Middle frontal gyrus (tissue), 1 donor: ENCODE data around the gene FCRL6.

Source experiments
- DNase-seq: peaks from one replicate; pipeline ENCODE4 v3.0.0-alpha.2; 2015; ENCODE audit warnings: low spot score; ENCODE audit errors: extremely low spot score

FCRL6 gene

DNA sequence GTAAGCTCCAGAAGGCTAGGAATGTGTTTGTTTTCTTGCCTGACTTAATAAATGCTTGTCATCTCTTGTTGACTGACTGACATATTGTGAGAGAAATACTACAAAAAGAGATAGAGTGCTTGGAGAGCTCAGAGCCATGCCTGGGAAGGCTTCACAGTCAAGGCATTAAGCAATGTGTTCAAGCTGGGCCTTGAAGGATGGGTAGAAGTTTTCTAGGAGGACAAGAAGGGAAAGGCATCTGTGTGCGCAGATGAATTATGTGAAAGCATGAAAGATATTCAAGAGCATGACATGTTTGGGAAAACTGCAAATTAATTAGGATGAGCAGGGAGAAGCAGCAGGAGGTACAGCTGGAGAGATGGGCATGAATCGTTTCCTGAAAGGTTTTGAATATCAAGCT is 30.1 kb downstream of the FCRL6 start:
- DNase-seq = no peak

DNA sequence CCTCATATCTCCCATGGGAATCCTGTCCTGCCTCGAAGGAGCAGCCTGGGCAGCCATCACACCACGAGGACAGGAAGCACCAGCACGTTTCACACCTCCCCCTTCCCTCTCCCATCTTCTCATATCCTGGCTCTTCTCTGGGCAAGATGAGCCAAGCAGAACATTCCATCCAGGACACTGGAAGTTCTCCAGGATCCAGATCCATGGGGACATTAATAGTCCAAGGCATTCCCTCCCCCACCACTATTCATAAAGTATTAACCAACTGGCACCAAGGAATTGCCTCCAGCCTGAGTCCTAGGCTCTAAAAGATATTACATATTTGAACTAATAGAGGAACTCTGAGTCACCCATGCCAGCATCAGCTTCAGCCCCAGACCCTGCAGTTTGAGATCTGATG is 33.2 kb downstream of the FCRL6 start:
- no peak for DNase-seq

DNA sequence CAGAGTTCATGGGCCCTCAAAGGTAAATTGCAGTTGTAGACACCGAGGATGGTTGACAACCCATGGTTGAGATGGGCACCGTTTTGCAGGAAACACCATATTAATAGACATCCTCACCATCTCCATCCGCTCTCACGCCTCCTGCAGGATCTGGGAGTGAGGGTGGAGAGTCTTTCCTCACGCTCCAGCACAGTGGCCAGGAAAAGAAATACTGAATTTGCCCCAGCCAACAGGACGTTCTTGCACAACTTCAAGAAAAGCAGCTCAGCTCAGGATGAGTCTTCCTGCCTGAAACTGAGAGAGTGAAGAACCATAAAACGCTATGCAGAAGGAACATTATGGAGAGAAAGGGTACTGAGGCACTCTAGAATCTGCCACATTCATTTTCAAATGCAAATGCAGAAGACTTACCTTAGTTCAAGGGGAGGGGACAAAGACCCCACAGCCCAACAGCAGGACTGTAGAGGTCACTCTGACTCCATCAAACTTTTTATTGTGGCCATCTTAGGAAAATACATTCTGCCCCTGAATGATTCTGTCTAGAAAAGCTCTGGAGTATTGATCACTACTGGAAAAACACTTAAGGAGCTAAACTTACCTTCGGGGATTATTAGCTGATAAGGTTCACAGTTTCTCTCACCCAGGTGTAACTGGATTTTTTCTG is 33.8 kb downstream of the FCRL6 start:
- DNase-seq = no peak

DNA sequence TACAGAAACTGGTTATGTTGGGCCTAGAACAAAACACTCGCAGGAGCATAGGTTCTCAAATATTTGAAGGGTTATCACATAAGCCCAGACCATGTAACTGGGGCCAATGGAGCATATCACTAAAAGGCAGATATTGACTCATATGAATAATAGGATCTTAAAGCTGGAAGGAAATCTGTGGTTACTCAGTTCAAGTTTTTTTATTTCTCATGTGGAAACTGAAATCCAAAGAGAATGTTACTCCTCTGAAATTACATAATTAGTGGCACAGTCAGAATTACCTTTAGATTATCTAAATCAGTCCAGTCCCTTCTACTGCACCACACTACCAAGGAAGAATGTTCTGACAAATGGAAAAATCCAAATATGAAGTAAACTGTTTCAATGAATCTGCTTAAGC is 36.6 kb downstream of the FCRL6 start:
- DNase-seq = no peak

DNA sequence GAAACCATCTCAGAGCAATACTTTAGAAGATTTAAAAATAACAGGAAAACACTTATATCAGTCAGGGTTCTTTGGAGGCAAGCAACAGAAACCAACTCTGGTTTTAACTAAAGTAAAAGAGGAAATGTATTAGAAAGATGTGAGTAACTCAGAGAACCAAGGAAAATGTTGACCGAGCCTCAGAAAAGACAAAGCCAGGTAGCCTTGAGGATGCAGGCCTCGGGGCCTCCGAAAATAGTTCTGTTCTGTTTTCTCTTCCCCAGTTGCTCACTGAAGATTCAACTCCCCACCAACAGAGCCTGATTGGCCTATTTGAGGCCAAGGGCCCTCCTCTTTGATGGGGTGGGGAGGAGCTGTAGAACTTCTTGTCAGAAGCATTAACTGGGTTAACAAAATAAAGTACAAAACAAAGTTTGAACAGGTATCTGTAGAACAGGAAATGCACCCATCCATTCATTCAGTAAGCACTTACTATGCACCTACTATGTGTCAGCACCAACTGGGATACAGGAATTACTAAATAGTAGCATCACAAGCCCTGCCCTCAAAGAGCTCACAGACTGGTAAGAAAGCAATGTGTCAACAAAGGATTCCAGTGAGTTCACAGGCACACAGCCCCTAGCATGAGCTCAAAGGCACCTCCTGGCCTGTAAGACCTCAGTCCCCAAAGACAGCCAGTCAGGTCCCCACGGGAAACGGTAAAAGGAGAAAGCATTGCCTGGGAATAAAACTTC is 37.1 kb downstream of the FCRL6 start:
- DNase-seq = no peak

DNA sequence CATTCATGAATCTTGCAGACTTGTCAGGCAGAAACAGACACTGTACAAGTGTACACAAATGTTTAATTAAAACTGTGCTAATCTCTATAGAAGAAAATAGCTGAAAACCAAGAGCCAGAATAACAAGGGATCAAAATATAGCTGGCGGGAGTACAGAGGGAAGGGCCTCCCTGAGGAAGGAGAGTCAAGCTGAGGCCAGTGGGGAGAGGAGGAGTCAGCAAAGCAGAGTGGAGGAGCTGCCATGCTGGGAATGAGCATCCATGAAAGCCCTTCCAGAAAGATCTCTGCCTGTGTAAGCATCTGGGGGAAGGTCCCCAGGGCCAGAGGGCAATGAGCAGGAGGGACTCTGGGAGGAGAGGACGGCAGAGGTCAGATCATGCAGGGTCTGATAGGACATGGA is 39.6 kb downstream of the FCRL6 start:
- DNase-seq = no peak

DNA sequence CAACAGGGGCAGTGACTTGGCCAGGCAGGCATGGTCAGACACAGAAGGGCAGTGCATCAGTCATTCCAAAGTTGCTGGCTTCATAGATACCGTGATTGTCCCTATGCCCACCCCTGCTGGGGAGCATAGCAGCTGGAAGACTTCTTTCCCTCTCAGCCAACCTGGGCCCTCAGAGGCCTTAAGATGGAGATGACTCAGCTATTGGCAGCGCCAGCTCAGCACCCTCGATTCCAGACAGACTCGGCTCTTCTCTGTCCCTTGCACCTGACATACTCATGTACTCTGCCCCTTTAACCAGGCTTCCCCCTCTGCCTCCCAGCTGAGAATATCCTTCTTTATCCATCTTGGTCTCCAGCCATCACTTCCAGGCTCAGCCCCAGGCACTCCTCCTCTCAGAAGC is 41.3 kb downstream of the FCRL6 start:
- DNase-seq = no peak

DNA sequence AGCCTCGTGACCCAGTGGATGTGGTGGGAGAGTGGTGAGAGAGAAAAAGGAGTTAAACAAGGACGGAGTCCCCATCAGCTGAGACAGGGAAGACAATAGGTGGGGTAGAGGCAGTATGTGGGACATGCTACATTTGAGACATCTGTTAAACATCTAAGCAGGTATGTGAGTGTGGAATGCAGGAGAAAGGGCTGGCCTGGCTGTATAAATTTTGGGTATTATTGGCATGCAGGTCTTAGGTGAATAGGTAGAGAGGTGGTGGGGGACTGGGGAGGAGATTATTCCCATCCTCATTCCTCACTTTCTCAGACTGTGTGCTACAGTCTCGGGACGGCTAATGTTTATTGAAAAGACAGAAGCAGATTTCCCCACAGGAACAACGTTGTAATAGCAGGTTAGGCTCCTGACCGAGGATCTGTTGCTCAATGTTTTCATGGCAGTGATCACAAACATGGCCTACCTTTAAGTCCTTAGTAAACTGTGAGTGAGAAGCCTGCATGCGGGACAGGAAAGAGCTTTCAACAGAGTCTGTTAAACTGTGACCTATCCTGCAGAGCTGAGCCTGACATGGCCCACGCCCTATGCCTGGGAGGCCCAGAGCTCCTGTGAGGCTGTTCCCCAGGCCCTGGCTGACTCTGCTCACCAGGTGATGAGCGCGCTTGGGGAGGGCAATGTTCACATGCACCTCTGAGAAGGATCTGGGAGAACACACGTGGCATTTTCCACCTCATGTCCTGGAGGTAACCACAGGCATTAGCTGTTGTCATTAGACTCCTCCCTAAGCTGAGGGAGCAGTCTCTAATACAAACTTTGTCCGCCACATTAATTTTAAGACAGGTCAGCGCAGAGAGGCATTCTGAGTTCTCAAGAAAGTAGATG is 43.8 kb downstream of the FCRL6 start:
- DNase-seq = no peak

DNA sequence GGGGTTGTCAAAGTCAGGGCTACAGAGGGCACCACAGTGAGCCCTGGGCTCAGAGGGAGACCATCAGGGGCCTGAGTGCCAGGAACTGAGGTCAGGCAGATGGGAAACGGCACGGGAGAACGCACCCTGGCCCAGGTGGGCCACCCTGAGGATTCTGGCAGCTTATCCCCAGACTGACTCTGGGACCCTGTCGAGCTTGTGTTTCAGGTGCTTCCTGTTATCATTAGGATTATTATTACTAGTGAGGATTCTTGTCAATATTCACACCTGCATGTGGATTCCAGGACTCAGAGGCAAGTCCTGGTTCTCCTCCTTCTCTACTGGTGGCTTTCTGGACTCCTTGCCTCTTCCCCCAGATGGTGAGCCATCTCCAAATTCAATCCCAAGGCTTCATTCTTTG is 45.1 kb downstream of the FCRL6 start:
- no peak for DNase-seq

DNA sequence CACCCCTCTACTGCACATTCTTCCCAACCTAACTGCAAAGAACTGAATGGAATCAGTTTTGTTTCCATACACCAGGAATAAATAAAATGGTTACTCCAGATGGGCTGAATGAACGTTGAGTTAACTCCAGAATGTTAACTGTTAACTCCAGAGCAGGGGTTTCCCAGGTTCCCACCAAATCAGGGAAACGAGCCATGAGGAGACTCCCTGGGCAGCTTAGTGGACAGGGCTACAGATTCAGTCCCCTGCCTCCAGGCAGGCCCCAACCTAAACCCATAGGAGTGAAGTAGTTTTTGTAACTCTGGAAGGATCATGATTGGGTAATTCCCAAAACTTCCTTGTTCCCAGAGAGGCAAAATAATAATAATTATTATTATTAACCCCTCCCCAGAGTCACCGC is 46.2 kb downstream of the FCRL6 start:
- DNase-seq = no peak

DNA sequence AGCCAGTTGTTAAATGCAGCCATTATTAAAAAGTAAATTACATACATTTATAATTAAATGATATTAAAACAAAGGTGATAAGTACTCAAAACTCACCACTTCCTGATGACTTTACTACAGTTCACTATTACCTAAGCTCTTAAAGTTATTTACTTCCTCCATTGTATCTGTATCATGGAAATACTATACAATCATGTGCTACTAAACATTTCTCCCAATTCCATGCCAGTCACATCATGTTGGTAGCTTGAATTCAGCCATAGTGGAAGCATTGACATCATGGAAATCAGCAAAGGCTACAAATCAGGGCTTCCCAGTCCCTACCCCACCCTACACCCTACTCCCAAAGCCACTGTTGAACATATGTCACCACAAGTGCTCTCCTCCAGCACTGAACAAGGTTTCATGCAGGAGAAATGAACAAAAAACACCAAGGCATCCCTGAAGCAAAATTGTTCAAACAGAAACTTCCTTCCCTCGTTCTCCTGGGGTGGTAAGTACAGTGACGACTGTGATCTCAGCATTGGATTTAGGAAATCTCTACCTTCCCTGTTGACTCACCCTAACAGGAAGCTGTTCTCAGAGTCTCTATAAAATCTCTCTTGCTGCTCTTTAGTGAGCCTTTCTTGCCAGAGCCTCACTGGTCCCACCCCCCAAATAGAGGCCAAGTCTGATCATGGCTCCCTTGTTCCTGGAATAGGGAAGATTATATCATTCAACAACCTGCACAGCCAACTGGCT is 47.6 kb downstream of the FCRL6 start:
- no peak for DNase-seq

DNA sequence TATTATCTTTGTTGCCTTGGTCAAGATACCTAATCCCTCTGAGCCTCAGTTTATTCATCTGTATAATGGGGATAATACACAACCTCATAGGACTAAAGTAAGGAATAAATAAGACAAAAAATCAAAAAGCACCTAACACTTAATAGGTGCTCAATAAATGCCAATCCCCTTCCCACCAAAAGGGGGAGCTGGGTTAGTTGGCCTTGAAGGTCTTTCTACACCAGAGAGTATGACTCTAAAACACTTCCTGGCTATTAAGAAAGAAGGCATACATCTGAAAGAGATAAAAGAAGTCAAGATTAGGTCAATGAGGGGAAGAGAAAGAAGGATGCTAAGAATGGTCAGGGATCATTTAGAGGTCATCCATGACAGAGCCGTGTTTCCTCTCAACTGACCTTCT is 49.2 kb downstream of the FCRL6 start:
- no peak for DNase-seq

DNA sequence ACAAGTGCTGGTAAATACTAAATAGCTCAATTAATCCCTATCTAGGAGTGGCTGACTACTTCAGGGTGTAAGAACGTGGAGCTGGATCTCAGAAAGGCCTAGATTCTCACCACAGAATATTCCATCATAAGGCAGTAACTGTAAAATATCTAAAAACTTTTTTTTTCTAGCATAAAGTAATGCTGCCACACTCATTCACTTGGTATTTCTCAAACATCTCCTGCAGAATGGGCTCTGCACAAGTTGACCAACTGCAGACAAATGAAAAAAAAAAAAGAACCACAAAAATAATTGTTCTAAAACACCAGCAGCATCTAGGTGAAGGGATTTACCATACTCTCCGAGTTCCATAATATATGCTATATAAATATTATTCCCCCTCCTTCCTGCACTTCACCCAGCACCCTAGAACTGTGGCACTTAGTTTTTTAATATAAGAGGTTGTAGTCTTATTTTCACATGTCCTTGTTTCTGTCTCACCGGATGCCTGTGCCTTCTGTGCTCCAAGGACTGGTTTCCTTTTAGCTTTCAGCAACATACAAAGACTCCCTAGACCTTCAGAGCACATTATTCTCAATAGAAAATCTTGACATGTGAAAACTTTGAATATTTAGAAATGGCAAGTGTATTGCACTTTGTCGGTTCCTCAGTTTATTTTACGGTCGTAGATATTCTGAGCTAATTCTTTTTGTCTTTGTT is 51.4 kb downstream of the FCRL6 start:
- DNase-seq = no peak

DNA sequence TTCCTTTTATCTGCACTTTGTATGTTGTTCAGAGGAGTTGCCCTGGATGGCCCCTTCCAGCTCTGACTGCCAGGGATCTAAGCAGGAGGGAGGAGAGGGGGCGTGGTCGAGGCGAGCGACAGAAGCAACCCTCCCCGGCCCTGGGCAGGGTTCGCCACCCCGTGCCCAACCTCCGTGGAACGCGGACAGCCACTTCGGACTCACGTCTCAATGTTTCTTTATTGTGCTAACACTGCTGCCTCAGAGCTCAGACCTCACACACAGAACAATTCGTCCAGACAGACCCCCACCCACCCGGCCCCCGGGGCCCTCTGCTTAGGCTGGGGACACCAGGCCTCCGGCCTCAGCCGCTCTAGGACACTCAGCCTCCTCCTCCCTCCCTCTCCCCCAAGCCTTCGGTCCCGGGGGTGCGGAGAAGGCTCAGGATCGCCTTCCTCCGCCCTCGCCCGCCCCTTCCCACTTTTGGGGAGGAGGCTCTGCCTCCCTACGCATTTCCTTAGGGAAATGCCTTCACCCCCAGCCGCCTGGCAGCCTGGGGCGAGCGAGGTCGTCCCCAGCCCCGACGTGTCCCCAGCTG is 52.0 kb downstream of the FCRL6 start:
- no peak for DNase-seq

DNA sequence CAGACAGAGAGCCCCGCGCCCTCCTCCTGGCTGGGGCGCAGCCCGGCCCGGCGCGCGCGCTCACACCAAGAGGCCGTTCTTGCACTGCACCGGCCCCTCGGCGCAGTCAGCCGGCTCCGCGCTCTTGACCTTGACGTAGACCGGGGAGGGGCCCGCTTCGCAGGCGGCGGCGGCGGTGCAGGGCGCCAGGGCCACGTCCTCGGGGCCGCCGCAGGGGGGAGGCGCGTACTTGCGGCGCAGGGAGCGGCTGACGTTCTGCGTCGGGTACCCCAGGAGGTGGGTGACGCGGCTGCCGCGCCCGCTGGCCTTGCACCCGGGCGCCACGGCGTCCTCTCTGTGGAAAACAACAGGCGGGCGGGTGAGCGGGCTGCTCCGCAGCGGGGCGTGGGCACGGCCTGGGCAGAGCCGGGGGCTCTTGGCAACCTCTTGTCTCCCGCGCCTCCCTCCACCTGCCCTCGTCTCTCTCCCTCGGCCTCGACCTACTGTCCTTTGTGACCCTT is 52.6 kb downstream of the FCRL6 start:
- peak; percentile 49 for DNase-seq

DNA sequence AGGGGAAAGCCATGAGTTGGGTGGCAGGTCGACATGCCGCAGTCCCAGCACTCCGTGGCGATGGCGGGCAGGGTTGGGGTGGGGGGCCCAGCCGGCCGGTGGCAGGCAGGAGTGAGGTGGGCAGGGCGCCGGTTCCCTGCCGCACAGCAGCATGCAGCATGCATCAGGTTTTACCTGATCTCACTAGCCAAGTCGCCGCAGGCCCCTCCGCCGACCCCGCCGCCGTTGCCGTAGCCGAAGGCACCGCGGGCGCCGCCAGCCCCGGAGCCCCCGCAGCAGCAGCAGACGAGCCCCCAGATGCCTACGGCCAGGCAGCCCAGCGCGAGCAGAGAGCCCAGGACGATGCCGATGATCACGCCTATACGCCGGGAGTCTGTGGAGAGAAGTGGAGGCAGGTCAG is 53.5 kb downstream of the FCRL6 start:
- no peak for DNase-seq

DNA sequence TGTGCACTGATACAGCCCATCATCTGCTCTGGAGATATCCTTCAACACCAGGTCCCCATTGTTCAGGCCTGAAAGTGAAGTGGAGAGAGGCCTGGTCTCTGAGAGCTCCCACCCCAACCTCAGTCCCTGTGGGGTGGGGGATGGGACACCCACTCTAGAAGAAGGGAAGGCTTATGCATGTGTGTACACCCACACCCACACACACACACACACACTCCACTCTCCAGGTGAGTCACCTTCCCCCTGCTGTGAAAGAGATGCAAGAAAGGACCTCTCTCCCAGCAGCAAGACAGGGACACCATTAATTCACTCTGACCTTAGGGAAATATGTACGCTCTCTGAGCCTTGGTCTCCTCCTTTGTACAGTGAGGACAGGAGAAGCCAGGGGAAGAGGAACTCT is 54.4 kb downstream of the FCRL6 start:
- no peak for DNase-seq

DNA sequence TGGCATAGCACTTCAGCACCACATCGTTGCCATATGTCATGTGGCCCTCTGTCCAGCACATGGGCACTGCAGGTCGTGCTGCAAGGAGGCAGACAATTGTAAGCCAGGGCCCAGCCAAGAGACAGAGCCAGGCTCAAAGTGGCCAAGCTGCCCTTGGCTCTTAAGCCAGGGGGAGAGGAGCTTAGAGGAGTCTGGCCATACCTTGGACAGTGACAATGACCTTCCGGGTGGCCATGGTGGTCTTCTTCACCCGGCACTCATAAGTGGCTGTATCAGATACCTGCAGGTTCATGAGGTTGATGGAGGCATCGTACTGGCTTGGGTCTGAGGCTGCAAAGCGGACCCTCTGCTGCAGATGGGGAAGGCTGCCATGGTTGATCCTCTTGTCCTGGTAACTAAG is 55.7 kb downstream of the FCRL6 start:
- no peak for DNase-seq

DNA sequence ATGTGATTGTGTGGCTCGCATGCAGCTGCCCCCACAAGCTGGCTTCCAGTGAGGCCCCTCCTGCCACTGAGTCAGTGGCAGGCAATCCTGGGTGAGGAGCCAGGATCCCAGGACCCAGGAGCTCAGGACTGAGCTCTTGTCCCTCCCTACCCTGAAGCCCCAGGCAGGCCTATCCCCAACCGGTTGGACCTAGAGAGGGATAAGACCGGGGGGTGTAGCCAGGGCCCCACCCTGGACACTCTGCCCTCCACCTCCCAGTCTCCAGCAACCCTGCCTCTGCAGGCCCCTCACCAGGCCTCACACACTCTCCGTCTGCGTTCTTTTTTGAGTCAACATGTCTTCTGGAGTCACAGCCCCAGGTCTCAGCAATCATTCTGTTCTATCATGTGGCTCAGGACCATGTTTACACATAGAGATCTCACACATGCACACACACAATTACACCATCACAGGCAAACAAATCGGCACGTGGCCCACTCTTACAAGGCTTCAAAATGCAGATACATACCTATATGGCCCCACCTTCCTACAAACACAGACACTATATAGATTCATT is 57.7 kb downstream of the FCRL6 start:
- DNase-seq = no peak

DNA sequence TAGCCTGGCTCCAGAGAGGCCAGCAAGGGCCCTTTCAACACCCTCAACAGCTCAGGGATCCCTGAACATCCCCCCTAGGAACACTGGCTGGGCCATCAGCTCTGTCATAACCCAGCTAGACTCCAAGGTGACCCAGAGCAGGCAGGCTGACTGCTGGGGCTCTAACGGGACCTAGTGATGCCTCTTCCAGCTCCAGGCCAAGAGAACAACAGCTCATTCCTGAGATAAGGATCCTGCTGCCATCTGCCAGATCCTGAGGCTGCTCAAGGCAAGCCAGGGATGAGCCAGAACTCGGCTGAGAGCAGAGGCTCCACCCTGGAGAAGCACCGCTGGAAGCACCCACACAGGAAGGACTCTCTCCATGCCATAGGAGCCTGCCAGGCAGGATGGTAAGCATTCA is 58.3 kb downstream of the FCRL6 start:
- no peak for DNase-seq
